ENCODE results near the gene MOB2.

The MOB2 gene

GRCh38 chr11:1502168-1502953, 15.8 kb upstream of the MOB2 start:
- TF ChIP-seq, protein P1, sequence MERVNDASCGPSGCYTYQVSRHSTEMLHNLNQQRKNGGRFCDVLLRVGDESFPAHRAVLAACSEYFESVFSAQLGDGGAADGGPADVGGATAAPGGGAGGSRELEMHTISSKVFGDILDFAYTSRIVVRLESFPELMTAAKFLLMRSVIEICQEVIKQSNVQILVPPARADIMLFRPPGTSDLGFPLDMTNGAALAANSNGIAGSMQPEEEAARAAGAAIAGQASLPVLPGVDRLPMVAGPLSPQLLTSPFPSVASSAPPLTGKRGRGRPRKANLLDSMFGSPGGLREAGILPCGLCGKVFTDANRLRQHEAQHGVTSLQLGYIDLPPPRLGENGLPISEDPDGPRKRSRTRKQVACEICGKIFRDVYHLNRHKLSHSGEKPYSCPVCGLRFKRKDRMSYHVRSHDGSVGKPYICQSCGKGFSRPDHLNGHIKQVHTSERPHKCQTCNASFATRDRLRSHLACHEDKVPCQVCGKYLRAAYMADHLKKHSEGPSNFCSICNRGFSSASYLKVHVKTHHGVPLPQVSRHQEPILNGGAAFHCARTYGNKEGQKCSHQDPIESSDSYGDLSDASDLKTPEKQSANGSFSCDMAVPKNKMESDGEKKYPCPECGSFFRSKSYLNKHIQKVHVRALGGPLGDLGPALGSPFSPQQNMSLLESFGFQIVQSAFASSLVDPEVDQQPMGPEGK (CRISPR knock-in tag; IDR thresholded peaks at IDR 0.05; ENCODE audit: borderline replicate concordance) = no peak
- TF ChIP-seq TOX (CRISPR knock-in tag; IDR thresholded peaks at IDR 0.05; ENCODE audit: borderline replicate concordance) (no peak), RARB (CRISPR knock-in tag; IDR thresholded peaks at IDR 0.05) (no peak)
- ATAC-seq = no peak

- TF ChIP-seq SNAI2 (CRISPR knock-in tag; IDR thresholded peaks at IDR 0.05) (no peak), PPARA (CRISPR knock-in tag; IDR thresholded peaks at IDR 0.05; ENCODE audit: borderline replicate concordance) (no peak), ZNF565 (CRISPR knock-in tag; conservative IDR thresholded peaks at IDR 0.05; ENCODE audit: low read depth) (no peak), ZFP3 (CRISPR knock-in tag; IDR thresholded peaks at IDR 0.05) (no peak), OSR1 (CRISPR knock-in tag; IDR thresholded peaks at IDR 0.05) (no peak), BACH2 (CRISPR knock-in tag; IDR thresholded peaks at IDR 0.05; ENCODE audit: borderline replicate concordance) (no peak), ESRRG (CRISPR knock-in tag; IDR thresholded peaks at IDR 0.05) (no peak)
Measured at GRCh38 chr11:1501421-1502167, 15.0 kb upstream of the MOB2 start.

GRCh38 chr11:1500466-1501420, 14.2 kb upstream of the MOB2 start:
- TF ChIP-seq, protein P1 (CRISPR knock-in tag; IDR thresholded peaks at IDR 0.05; ENCODE audit: borderline replicate concordance) = no peak
- no peak for TF ChIP-seq ZFP3 (CRISPR knock-in tag; IDR thresholded peaks at IDR 0.05)
- no peak for TF ChIP-seq ZFP30 (CRISPR knock-in tag; IDR thresholded peaks at IDR 0.05)
- TF ChIP-seq ISL1 (CRISPR knock-in tag; IDR thresholded peaks at IDR 0.05) = no peak
- TF ChIP-seq POU6F1 (CRISPR knock-in tag; IDR thresholded peaks at IDR 0.05; ENCODE audit: borderline replicate concordance, low read depth) = no peak
- no peak for TF ChIP-seq CSRNP3 (CRISPR knock-in tag; IDR thresholded peaks at IDR 0.05)
- no peak for ATAC-seq

More at GRCh38 chr11:1501421-1502167, 15.0 kb upstream of the MOB2 start:
- no peak for ATAC-seq

GRCh38 chr11:1499899-1500298, 13.3 kb upstream of the MOB2 start:
- ATAC-seq = no peak
- TF ChIP-seq ARNTL (CRISPR knock-in tag; IDR thresholded peaks at IDR 0.05; ENCODE audit: borderline replicate concordance, low read depth) (no peak), TOX (CRISPR knock-in tag; IDR thresholded peaks at IDR 0.05; ENCODE audit: borderline replicate concordance) (no peak), SNAI2 (CRISPR knock-in tag; IDR thresholded peaks at IDR 0.05) (no peak), CSDC2 (CRISPR knock-in tag; IDR thresholded peaks at IDR 0.05) (no peak), BACH2 (CRISPR knock-in tag; IDR thresholded peaks at IDR 0.05; ENCODE audit: borderline replicate concordance) (no peak), OSR1 (CRISPR knock-in tag; IDR thresholded peaks at IDR 0.05) (no peak), CSRNP3 (CRISPR knock-in tag; IDR thresholded peaks at IDR 0.05) (no peak), TSHZ2 (CRISPR knock-in tag; IDR thresholded peaks at IDR 0.05) (no peak)
- TF ChIP-seq, protein P1 (CRISPR knock-in tag; IDR thresholded peaks at IDR 0.05; ENCODE audit: borderline replicate concordance) = no peak
